ENCODE measurements around the gene SEMA7A.

Gene SEMA7A

GRCh38 chr15:74428970-74429780 lies 4.6 kb downstream of the SEMA7A start:
- no peak for DNase-seq

- no peak for DNase-seq
Measured at GRCh38 chr15:74428442-74428787, 5.3 kb downstream of the SEMA7A start.

- DNase-seq = no peak
Measured at GRCh38 chr15:74427607-74428441, 5.9 kb downstream of the SEMA7A start.

GRCh38 chr15:74426404-74427281 lies 7.1 kb downstream of the SEMA7A start:
- no peak for DNase-seq

GRCh38 chr15:74425630-74426029 lies 8.1 kb downstream of the SEMA7A start:
- no peak for DNase-seq

GRCh38 chr15:74424901-74425528 lies 8.7 kb downstream of the SEMA7A start:
- no peak for DNase-seq

GRCh38 chr15:74423431-74424257 lies 10.1 kb downstream of the SEMA7A start:
- DNase-seq = no peak

GRCh38 chr15:74422652-74423430 lies 10.9 kb downstream of the SEMA7A start:
- DNase-seq = no peak

- DNase-seq = no peak
Measured at GRCh38 chr15:74422265-74422651, 11.5 kb downstream of the SEMA7A start.

- DNase-seq = no peak
Measured at GRCh38 chr15:74421302-74422245, 12.2 kb downstream of the SEMA7A start.

- no peak for DNase-seq
Measured at GRCh38 chr15:74420193-74420905, 13.4 kb downstream of the SEMA7A start.

- DNase-seq = no peak
Measured at GRCh38 chr15:74419432-74419831, 14.3 kb downstream of the SEMA7A start.

- no peak for DNase-seq
Measured at GRCh38 chr15:74418575-74419338, 15.0 kb downstream of the SEMA7A start.

- no peak for DNase-seq
Measured at GRCh38 chr15:74417670-74418069, 16.1 kb downstream of the SEMA7A start.

- DNase-seq = no peak
Measured at GRCh38 chr15:74417225-74417624, 16.5 kb downstream of the SEMA7A start.

- no peak for DNase-seq
Measured at GRCh38 chr15:74415966-74416916, 17.5 kb downstream of the SEMA7A start.
